Activated CD4-positive, alpha-beta T cell treated with anti-CD3 and anti-CD28 coated beads, Interleukin-2, amount 10 ng/mL, durations not matched to agents 24 days and 14 days (primary cell): ENCODE data around the gene UGT1A7. TPM values are rescaled to one million over a fixed set of nuclear protein-coding genes. Genes with fewer than 3 reads are reported as not detected.

Experiments
- DNase-seq: peaks from one replicate; pipeline ENCODE4 v3.0.0; 2022
- H3K27ac Mint-ChIP-seq: one replicate; pipeline ENCODE4 v1.8.0; 2022; ENCODE audit warnings: mild to moderate bottlenecking, mixed read lengths
- H3K27me3 Mint-ChIP-seq: one replicate; pipeline ENCODE4 v1.8.0; 2022; ENCODE audit warnings: mixed read lengths
- H3K36me3 Mint-ChIP-seq: one replicate; pipeline ENCODE4 v1.8.0; 2022; ENCODE audit warnings: low read depth, mild to moderate bottlenecking, mixed read lengths
- H3K4me1 Mint-ChIP-seq: one replicate; pipeline ENCODE4 v1.8.0; 2021; ENCODE audit warnings: mixed read lengths
- H3K4me3 Mint-ChIP-seq: one replicate; pipeline ENCODE4 v1.8.0; 2022; ENCODE audit warnings: mild to moderate bottlenecking, moderate library complexity, mixed read lengths
- H3K9me3 Mint-ChIP-seq: one replicate; pipeline ENCODE4 v1.8.0; 2021; ENCODE audit warnings: mixed read lengths
- intact Hi-C: fragments of 100-400 bp; cut with micrococcal nuclease; formaldehyde crosslinking; loops from one replicate; pipeline ENCODE4 v1.15.1; 2023
- total RNA-seq: library from RNA; stranded (reverse); gene quantifications from 2 replicates; pipeline ENCODE4 v1.2.3, GENCODE V29; 2022

The UGT1A7 gene
- total RNA-seq, 1 donor from 2014 or later, result not detected

GRCh38 chr2:233772583-233772982 is 90.9 kb downstream of the UGT1A7 start:
- Mint-ChIP-seq H3K4me3 (no peak overlapping the region), H3K27me3 (peaks cover 2% of the 10 kb centered on the region), H3K36me3 (no peaks in the 10 kb centered on the region), H3K9me3 (peaks cover 11% of the 10 kb centered on the region), H3K4me1 (no peaks in the 10 kb centered on the region), H3K27ac (no peak overlapping the region)
- intact Hi-C loops, result no loop called here
- DNase-seq, result no peak

- H3K27me3 Mint-ChIP-seq, result no peaks in the 10 kb centered on the region
- no peak for DNase-seq
- intact Hi-C loops, result no loop called here
- no peak overlapping the region for H3K27ac Mint-ChIP-seq
- H3K36me3 Mint-ChIP-seq, result no peaks in the 10 kb centered on the region
- no peaks in the 10 kb centered on the region for H3K4me1 Mint-ChIP-seq
- H3K4me3 Mint-ChIP-seq, result no peak overlapping the region
- peaks cover 16% of the 10 kb centered on the region for H3K9me3 Mint-ChIP-seq
Observed at GRCh38 chr2:233773854-233774253, 92.2 kb downstream of the UGT1A7 start.

GRCh38 chr2:233775414-233775813 is 93.7 kb downstream of the UGT1A7 start:
- Mint-ChIP-seq H3K4me1 (no peaks in the 10 kb centered on the region), H3K36me3 (no peaks in the 10 kb centered on the region), H3K27ac (no peak overlapping the region), H3K27me3 (no peaks in the 10 kb centered on the region), H3K4me3 (no peak overlapping the region), H3K9me3 (peaks cover 16% of the 10 kb centered on the region)
- intact Hi-C loops, result no loop called here
- no peak for DNase-seq

- no peaks in the 10 kb centered on the region for H3K4me1 Mint-ChIP-seq
- intact Hi-C loops, result no loop called here
- no peak for DNase-seq
- H3K4me3 Mint-ChIP-seq, result no peak within 1 kb of the TSS
- H3K9me3 Mint-ChIP-seq, result peaks cover 16% of the 10 kb centered on the region
- peaks cover 10% of the 10 kb centered on the region for H3K27me3 Mint-ChIP-seq
- no peaks in the 10 kb centered on the region for H3K36me3 Mint-ChIP-seq
- H3K27ac Mint-ChIP-seq, result no peak within 1 kb of the TSS
Observed at GRCh38 chr2:233778030-233778429, 96.3 kb downstream of the UGT1A7 start, which contains the start of gene MROH2A. TSS of gene MROH2A (plus strand) at chr2:233778330. CDS start at chr2:233779359, 1,029 bp downstream.

- intact Hi-C loops, result no loop called here
- Mint-ChIP-seq H3K36me3 (no peaks in the 10 kb centered on the region), H3K27ac (no peak overlapping the region), H3K4me3 (no peak overlapping the region), H3K4me1 (no peaks in the 10 kb centered on the region), H3K9me3 (peaks cover 16% of the 10 kb centered on the region), H3K27me3 (peaks cover 10% of the 10 kb centered on the region)
- DNase-seq, result no peak
Observed at GRCh38 chr2:233779722-233780121, 98.0 kb downstream of the UGT1A7 start.

- Mint-ChIP-seq H3K9me3 (peaks cover 12% of the 10 kb centered on the region), H3K27ac (no peak overlapping the region), H3K36me3 (no peaks in the 10 kb centered on the region), H3K4me3 (no peak overlapping the region), H3K4me1 (no peaks in the 10 kb centered on the region), H3K27me3 (peaks cover 10% of the 10 kb centered on the region)
- no peak for DNase-seq
- intact Hi-C loops, result no loop called here
Observed at GRCh38 chr2:233780771-233781170, 99.1 kb downstream of the UGT1A7 start.

GRCh38 chr2:233789554-233789953 is 107.9 kb downstream of the UGT1A7 start:
- no peaks in the 10 kb centered on the region for H3K36me3 Mint-ChIP-seq
- intact Hi-C loops, result no loop called here
- no peaks in the 10 kb centered on the region for H3K4me1 Mint-ChIP-seq
- H3K4me3 Mint-ChIP-seq, result no peak overlapping the region
- H3K9me3 Mint-ChIP-seq, result no peaks in the 10 kb centered on the region
- no peak for DNase-seq
- no peak overlapping the region for H3K27ac Mint-ChIP-seq
- no peaks in the 10 kb centered on the region for H3K27me3 Mint-ChIP-seq

GRCh38 chr2:233791151-233791882 is 109.6 kb downstream of the UGT1A7 start:
- intact Hi-C loops, result no loop called here
- Mint-ChIP-seq H3K9me3 (no peaks in the 10 kb centered on the region), H3K27me3 (no peaks in the 10 kb centered on the region), H3K36me3 (no peaks in the 10 kb centered on the region), H3K27ac (no peak overlapping the region), H3K4me3 (no peak overlapping the region), H3K4me1 (no peaks in the 10 kb centered on the region)
- no peak for DNase-seq

- Mint-ChIP-seq H3K27me3 (no peaks in the 10 kb centered on the region), H3K9me3 (no peaks in the 10 kb centered on the region), H3K36me3 (no peaks in the 10 kb centered on the region), H3K4me3 (no peak overlapping the region), H3K4me1 (no peaks in the 10 kb centered on the region), H3K27ac (no peak overlapping the region)
- intact Hi-C loops, result no loop called here
- DNase-seq, result no peak
Observed at GRCh38 chr2:233791883-233792329, 110.2 kb downstream of the UGT1A7 start.

GRCh38 chr2:233792720-233793119 is 111.0 kb downstream of the UGT1A7 start:
- Mint-ChIP-seq H3K9me3 (no peaks in the 10 kb centered on the region), H3K4me1 (no peaks in the 10 kb centered on the region)
- intact Hi-C loops, result no loop called here

GRCh38 chr2:233793465-233794127 is 111.9 kb downstream of the UGT1A7 start:
- Mint-ChIP-seq H3K36me3 (no peaks in the 10 kb centered on the region), H3K4me1 (no peaks in the 10 kb centered on the region)

More at GRCh38 chr2:233792720-233793119, 111.0 kb downstream of the UGT1A7 start:
- H3K27me3 Mint-ChIP-seq, result no peaks in the 10 kb centered on the region
- no peak overlapping the region for H3K4me3 Mint-ChIP-seq
- no peaks in the 10 kb centered on the region for H3K36me3 Mint-ChIP-seq
- no peak overlapping the region for H3K27ac Mint-ChIP-seq
- DNase-seq, result no peak

GRCh38 chr2:233794128-233794658 is 112.5 kb downstream of the UGT1A7 start:
- Mint-ChIP-seq H3K9me3 (no peaks in the 10 kb centered on the region), H3K36me3 (no peaks in the 10 kb centered on the region), H3K27me3 (no peaks in the 10 kb centered on the region), H3K4me1 (no peaks in the 10 kb centered on the region), H3K27ac (no peak overlapping the region), H3K4me3 (no peak overlapping the region)
- intact Hi-C loops, result no loop called here
- no peak for DNase-seq

More at GRCh38 chr2:233793465-233794127, 111.9 kb downstream of the UGT1A7 start:
- Mint-ChIP-seq H3K9me3 (no peaks in the 10 kb centered on the region), H3K27ac (no peak overlapping the region), H3K27me3 (no peaks in the 10 kb centered on the region), H3K4me3 (no peak overlapping the region)
- no peak for DNase-seq
- intact Hi-C loops, result no loop called here

- Mint-ChIP-seq H3K36me3 (no peaks in the 10 kb centered on the region), H3K9me3 (no peaks in the 10 kb centered on the region), H3K4me1 (no peaks in the 10 kb centered on the region), H3K4me3 (no peak overlapping the region), H3K27ac (no peak overlapping the region), H3K27me3 (no peaks in the 10 kb centered on the region)
- DNase-seq, result no peak
- intact Hi-C loops, result no loop called here
Observed at GRCh38 chr2:233795735-233796171, 114.1 kb downstream of the UGT1A7 start.

GRCh38 chr2:233796254-233796653 is 114.6 kb downstream of the UGT1A7 start:
- intact Hi-C loops, result no loop called here
- DNase-seq, result no peak
- H3K27ac Mint-ChIP-seq, result no peak overlapping the region
- no peaks in the 10 kb centered on the region for H3K36me3 Mint-ChIP-seq
- H3K27me3 Mint-ChIP-seq, result no peaks in the 10 kb centered on the region
- H3K4me1 Mint-ChIP-seq, result no peaks in the 10 kb centered on the region
- H3K9me3 Mint-ChIP-seq, result no peaks in the 10 kb centered on the region
- no peak overlapping the region for H3K4me3 Mint-ChIP-seq
